ENCODE data around the gene ADAMTSL1. TPM values are rescaled to one million over a fixed set of nuclear protein-coding genes. Genes with fewer than 3 reads are reported as not detected.

ADAMTSL1 gene
- polyA plus RNA-seq, 2 of the 4 experiments (the other 2 are of a cell fraction) = 0.03 TPM; not detected in 1

DNA sequence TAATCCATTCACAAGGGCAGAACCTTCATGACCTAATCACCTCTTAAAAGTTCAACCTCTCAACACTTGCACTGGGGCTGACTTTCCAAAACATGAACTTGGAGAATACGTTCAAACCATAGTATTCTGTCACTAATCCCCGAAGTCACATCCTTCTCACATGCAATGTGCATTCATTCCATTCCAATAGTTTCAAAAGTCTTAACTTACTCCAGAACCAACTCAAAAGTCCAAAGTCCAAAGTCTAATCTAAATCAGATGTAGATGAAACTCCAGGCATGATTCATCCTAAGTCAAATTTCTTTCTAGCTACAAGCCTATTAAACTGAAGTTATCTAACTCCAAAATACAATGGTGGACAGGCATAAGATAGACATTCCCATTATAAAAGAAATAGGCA is 21.7 kb upstream of the ADAMTSL1 start:
- CTCF ChIA-PET = interaction anchor here (0.7 to 3.9 kb wide), 5 partner anchors 10 to 197 kb away, joined by 3 to 45 read pairs (median 3); no protein-coding TSS in a partner anchor

DNA sequence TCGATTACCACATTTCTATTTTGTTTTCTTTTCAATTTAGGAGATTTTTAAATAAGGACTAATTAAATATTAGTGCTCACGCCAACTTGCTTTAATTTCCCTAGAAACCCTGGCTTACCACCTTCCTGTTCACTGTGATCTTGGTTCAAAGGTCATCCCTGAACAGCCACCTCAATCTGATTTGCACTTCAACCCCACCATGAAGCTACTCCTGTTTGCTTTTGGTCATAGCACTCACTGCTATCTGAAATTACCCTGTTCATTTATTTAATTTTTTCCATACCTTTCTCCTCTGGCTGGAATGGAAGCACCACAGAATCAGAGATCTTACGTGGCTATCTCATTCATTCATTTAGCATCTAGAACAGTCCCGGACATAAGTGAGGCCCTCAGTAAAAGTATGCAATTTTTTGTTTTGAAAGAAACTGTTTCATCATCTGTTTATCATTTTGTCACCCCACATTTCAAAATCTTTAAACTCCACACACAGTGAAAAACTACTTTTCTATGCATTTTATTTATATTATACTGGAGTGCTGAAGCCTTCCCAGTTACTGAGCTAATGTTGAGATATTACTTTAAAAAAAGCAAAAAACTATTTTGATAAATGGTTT is 17.2 kb upstream of the ADAMTSL1 start:
- no peak for ATAC-seq
- WGBS (ENCODE audit: missing lambda C conversion rate) = 24% methylated on average over 4 of the region's 4 CpGs

More for the DNA sequence above, 21.7 kb upstream of the ADAMTSL1 start:
- DNase-seq (ENCODE audit: low read depth in 1 of 2, low spot score in 1 of 2) (no peak), ATAC-seq (no peak), FAIRE-seq (no peak)
- 13% methylated on average over 2 of the region's 2 CpGs for WGBS (ENCODE audit: missing lambda C conversion rate)
- Histone ChIP-seq H3K4me1 (no peaks in the 10 kb centered on the region), H3K27ac (no peak overlapping the region), H3K4me2 (no peak overlapping the region), H3K9me3 (no peaks in the 10 kb centered on the region), H3K4me3 (no peak overlapping the region)
- POLR2A ChIA-PET = no interaction called here
- no peak for TF ChIP-seq SMC3 (IDR thresholded peaks at IDR 0.05)
- TF ChIP-seq RCOR1 (IDR thresholded peaks at IDR 0.05; ENCODE audit: low read depth, low read length) = no peak
- TF ChIP-seq KDM1A (IDR thresholded peaks at IDR 0.05; ENCODE audit: low read depth) = no peak
- no peak for TF ChIP-seq CHD2 (IDR thresholded peaks at IDR 0.05; ENCODE audit: low read length, partially characterized antibody)
- no peak for TF ChIP-seq NFE2L2 (conservative IDR thresholded peaks at IDR 0.05; ENCODE audit: low read length)
- no peak for TF ChIP-seq PHF8 (IDR thresholded peaks at IDR 0.05; ENCODE audit: borderline replicate concordance, low read depth)
- TF ChIP-seq ESRRA (IDR thresholded peaks at IDR 0.05; ENCODE audit: borderline replicate concordance, low read length) = no peak
- no peak for TF ChIP-seq ZSCAN20 (CRISPR knock-in tag; IDR thresholded peaks at IDR 0.05)
- TF ChIP-seq TP53 (CRISPR knock-in tag; IDR thresholded peaks at IDR 0.05) = no peak
- TF ChIP-seq, protein P1, sequence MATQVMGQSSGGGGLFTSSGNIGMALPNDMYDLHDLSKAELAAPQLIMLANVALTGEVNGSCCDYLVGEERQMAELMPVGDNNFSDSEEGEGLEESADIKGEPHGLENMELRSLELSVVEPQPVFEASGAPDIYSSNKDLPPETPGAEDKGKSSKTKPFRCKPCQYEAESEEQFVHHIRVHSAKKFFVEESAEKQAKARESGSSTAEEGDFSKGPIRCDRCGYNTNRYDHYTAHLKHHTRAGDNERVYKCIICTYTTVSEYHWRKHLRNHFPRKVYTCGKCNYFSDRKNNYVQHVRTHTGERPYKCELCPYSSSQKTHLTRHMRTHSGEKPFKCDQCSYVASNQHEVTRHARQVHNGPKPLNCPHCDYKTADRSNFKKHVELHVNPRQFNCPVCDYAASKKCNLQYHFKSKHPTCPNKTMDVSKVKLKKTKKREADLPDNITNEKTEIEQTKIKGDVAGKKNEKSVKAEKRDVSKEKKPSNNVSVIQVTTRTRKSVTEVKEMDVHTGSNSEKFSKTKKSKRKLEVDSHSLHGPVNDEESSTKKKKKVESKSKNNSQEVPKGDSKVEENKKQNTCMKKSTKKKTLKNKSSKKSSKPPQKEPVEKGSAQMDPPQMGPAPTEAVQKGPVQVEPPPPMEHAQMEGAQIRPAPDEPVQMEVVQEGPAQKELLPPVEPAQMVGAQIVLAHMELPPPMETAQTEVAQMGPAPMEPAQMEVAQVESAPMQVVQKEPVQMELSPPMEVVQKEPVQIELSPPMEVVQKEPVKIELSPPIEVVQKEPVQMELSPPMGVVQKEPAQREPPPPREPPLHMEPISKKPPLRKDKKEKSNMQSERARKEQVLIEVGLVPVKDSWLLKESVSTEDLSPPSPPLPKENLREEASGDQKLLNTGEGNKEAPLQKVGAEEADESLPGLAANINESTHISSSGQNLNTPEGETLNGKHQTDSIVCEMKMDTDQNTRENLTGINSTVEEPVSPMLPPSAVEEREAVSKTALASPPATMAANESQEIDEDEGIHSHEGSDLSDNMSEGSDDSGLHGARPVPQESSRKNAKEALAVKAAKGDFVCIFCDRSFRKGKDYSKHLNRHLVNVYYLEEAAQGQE (IDR thresholded peaks at IDR 0.05) = no peak
- no peak for TF ChIP-seq RAD21 (conservative IDR thresholded peaks at IDR 0.05 in 1 of 2, IDR thresholded peaks at IDR 0.05 in 1 of 2)
- no peak for TF ChIP-seq CHD4 (IDR thresholded peaks at IDR 0.05; ENCODE audit: borderline replicate concordance)
- no peak for TF ChIP-seq EHF (CRISPR knock-in tag; IDR thresholded peaks at IDR 0.05)
- no peak for TF ChIP-seq EHMT2 (IDR thresholded peaks at IDR 0.05; ENCODE audit: low read depth)
- TF ChIP-seq CBX8 (IDR thresholded peaks at IDR 0.05) = no peak
- TF ChIP-seq RARB (CRISPR knock-in tag; IDR thresholded peaks at IDR 0.05) = no peak
- no peak for TF ChIP-seq EP300 (IDR thresholded peaks at IDR 0.05)

DNA sequence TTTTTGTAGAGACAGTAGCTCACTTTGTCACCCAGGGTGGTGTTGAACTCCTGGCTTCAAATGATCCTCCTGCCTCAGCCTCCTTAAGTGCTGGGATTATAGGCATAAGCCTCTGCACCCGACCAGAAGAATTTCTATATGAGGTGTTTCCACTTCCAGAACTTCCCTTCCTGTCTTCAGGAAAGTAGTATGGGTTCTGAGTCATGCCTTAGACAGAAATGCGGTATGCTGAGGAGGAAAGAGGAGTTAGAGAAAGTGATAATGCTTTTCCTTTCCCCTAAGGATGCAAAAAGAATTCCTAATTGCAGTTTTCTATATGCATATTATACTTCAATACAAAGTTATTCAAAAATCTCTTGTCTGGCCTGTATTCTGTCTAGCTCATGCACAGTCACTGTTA is 16.4 kb upstream of the ADAMTSL1 start:
- ChIA-PET CTCF (interaction anchor here (6.0 kb wide), 1 partner anchor 14 kb away, joined by 33 read pairs; no protein-coding TSS in a partner anchor), POLR2A (no interaction called here)
- DNase-seq (ENCODE audit: low read depth in 1 of 2, low spot score in 1 of 2) (no peak), ATAC-seq (no peak), FAIRE-seq (no peak)
- WGBS (ENCODE audit: missing lambda C conversion rate) = 14% methylated on average over 2 of the region's 2 CpGs
- H3K4me2 ChIP-seq = no peak overlapping the region
- no peak overlapping the region for H3K27ac ChIP-seq
- no peak overlapping the region for H3K4me3 ChIP-seq
- H3K9me3 ChIP-seq = no peaks in the 10 kb centered on the region
- 0 out of 3 replicates have a peak, but pooled peaks cover 4% of the 10 kb centered on the region for H3K4me1 ChIP-seq
- TF ChIP-seq ZFP36 (IDR thresholded peaks at IDR 0.05; ENCODE audit: borderline replicate concordance, partially characterized antibody) (no peak), HEYL (CRISPR knock-in tag; IDR thresholded peaks at IDR 0.05) (no peak), HOXB5 (CRISPR knock-in tag; IDR thresholded peaks at IDR 0.05) (no peak), CBX8 (IDR thresholded peaks at IDR 0.05) (no peak), HOXB13 (CRISPR knock-in tag; IDR thresholded peaks at IDR 0.05; ENCODE audit: low read depth) (no peak), SMC3 (IDR thresholded peaks at IDR 0.05) (no peak), FOSB (CRISPR knock-in tag; IDR thresholded peaks at IDR 0.05) (no peak), HOXA7 (CRISPR knock-in tag; IDR thresholded peaks at IDR 0.05) (no peak), RFX5 (IDR thresholded peaks at IDR 0.05) (no peak), EHF (CRISPR knock-in tag; IDR thresholded peaks at IDR 0.05) (no peak), KDM1A (IDR thresholded peaks at IDR 0.05; ENCODE audit: low read depth) (no peak)
- TF ChIP-seq, protein P2, sequence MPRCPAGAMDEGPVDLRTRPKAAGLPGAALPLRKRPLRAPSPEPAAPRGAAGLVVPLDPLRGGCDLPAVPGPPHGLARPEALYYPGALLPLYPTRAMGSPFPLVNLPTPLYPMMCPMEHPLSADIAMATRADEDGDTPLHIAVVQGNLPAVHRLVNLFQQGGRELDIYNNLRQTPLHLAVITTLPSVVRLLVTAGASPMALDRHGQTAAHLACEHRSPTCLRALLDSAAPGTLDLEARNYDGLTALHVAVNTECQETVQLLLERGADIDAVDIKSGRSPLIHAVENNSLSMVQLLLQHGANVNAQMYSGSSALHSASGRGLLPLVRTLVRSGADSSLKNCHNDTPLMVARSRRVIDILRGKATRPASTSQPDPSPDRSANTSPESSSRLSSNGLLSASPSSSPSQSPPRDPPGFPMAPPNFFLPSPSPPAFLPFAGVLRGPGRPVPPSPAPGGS (IDR thresholded peaks at IDR 0.05) = no peak
- TF ChIP-seq, protein P3, sequence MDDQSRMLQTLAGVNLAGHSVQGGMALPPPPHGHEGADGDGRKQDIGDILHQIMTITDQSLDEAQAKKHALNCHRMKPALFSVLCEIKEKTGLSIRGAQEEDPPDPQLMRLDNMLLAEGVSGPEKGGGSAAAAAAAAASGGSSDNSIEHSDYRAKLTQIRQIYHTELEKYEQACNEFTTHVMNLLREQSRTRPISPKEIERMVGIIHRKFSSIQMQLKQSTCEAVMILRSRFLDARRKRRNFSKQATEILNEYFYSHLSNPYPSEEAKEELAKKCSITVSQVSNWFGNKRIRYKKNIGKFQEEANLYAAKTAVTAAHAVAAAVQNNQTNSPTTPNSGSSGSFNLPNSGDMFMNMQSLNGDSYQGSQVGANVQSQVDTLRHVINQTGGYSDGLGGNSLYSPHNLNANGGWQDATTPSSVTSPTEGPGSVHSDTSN (IDR thresholded peaks at IDR 0.05) = no peak

More for the DNA sequence above, 17.2 kb upstream of the ADAMTSL1 start:
- ChIA-PET CTCF (interaction anchor here (1.3 to 6.0 kb wide), 2 partner anchors 13 to 202 kb away, joined by 4 to 33 read pairs; no protein-coding TSS in a partner anchor), POLR2A (no interaction called here)
- Histone ChIP-seq H3K9me3 (no peaks in the 10 kb centered on the region), H3K4me3 (no peak overlapping the region), H3K4me1 (0 out of 3 replicates have a peak, but pooled peaks cover 4% of the 10 kb centered on the region), H3K4me2 (no peak overlapping the region), H3K27ac (no peak overlapping the region)
- TF ChIP-seq KDM1A (IDR thresholded peaks at IDR 0.05; ENCODE audit: low read depth) (no peak), ZNF302 (CRISPR knock-in tag; IDR thresholded peaks at IDR 0.05) (no peak), JUNB (IDR thresholded peaks at IDR 0.05) (no peak), TP53 (CRISPR knock-in tag; IDR thresholded peaks at IDR 0.05) (no peak), HOXA7 (CRISPR knock-in tag; IDR thresholded peaks at IDR 0.05) (no peak), RARB (CRISPR knock-in tag; IDR thresholded peaks at IDR 0.05) (no peak), NPAS2 (CRISPR knock-in tag; IDR thresholded peaks at IDR 0.05; ENCODE audit: borderline replicate concordance) (no peak), ESRRA (IDR thresholded peaks at IDR 0.05; ENCODE audit: borderline replicate concordance, low read length) (no peak)
- DNase-seq (ENCODE audit: low read depth in 1 of 2, low spot score in 1 of 2) (no peak), FAIRE-seq (no peak)
